Activated naive CD4-positive, alpha-beta T cell treated with anti-CD3 and anti-CD28 coated beads for 36 hours (primary cell): ENCODE data around the gene NT5C3A. TPM values are rescaled to one million over a fixed set of nuclear protein-coding genes. Genes with fewer than 3 reads are reported as not detected.

Source experiments
- CTCF ChIA-PET: fragments of 350-600 bp; sonication (Branson Sonifier 250); formaldehyde crosslinking; loops from one replicate; lab custom pipeline; 2021; ENCODE audit warnings: antibody characterized with exemption; lab: Charles Lee
- DNase-seq: peaks from one replicate; pipeline ENCODE4 v3.0.0-alpha.2; 2020
- H3K27ac Mint-ChIP-seq: one replicate; pipeline ENCODE4 v1.8.0; 2021; ENCODE audit warnings: mild to moderate bottlenecking, mixed read lengths
- H3K27me3 Mint-ChIP-seq: one replicate; pipeline ENCODE4 v1.8.0; 2021; ENCODE audit warnings: low read depth, mixed read lengths
- H3K36me3 Mint-ChIP-seq: one replicate; pipeline ENCODE4 v1.8.0; 2021; ENCODE audit warnings: low read depth, mixed read lengths
- H3K4me1 Mint-ChIP-seq: one replicate; pipeline ENCODE4 v1.8.0; 2021; ENCODE audit warnings: low read depth, mixed read lengths
- H3K4me3 Mint-ChIP-seq: one replicate; pipeline ENCODE4 v1.8.0; 2021; ENCODE audit warnings: mild to moderate bottlenecking, moderate library complexity, mixed read lengths
- H3K9me3 Mint-ChIP-seq: one replicate; pipeline ENCODE4 v1.8.0; 2021; ENCODE audit warnings: mixed read lengths
- intact Hi-C: fragments of 100-400 bp; cut with micrococcal nuclease; formaldehyde crosslinking; loops from one replicate; pipeline ENCODE4 v1.15.1; 2023
- total RNA-seq, 2 experiments: library from RNA; stranded (reverse); gene quantifications; one replicate each; pipeline ENCODE4 v1.2.3, GENCODE V29; 2021

Gene NT5C3A
- total RNA-seq, 2 experiments from 2014 or later = 39.5 to 40.9 TPM

- H3K27ac Mint-ChIP-seq = no peak overlapping the region
- H3K36me3 Mint-ChIP-seq = peaks cover 2% of the 10 kb centered on the region
- intact Hi-C loops = loop anchor here (1.0 to 5.0 kb wide), 7 partner anchors 11 to 358 kb away; partner anchors contain the start of gene RP9
- H3K27me3 Mint-ChIP-seq = no peaks in the 10 kb centered on the region
- DNase-seq = peak; percentile 38
- H3K4me1 Mint-ChIP-seq = peaks cover 54% of the 10 kb centered on the region
- no peak overlapping the region for H3K4me3 Mint-ChIP-seq
- CTCF ChIA-PET = no interaction called here
- H3K9me3 Mint-ChIP-seq = no peaks in the 10 kb centered on the region
Measured at GRCh38 chr7:33050535-33051318, 11.8 kb downstream of the NT5C3A start.

- intact Hi-C loops = no loop called here
- no peaks in the 10 kb centered on the region for H3K9me3 Mint-ChIP-seq
- CTCF ChIA-PET = interaction anchor here (0.7 to 2.5 kb wide), 6 partner anchors 8 to 202 kb away, joined by 3 to 11 read pairs (median 4); partner anchors contain the start of gene RP9
- DNase-seq = no peak
- H3K4me1 Mint-ChIP-seq = peaks cover 48% of the 10 kb centered on the region
- no peak overlapping the region for H3K4me3 Mint-ChIP-seq
- no peaks in the 10 kb centered on the region for H3K27me3 Mint-ChIP-seq
- H3K27ac Mint-ChIP-seq = no peak overlapping the region
- H3K36me3 Mint-ChIP-seq = peaks cover 2% of the 10 kb centered on the region
Measured at GRCh38 chr7:33048704-33049103, 13.9 kb downstream of the NT5C3A start.

GRCh38 chr7:33048257-33048656, 14.3 kb downstream of the NT5C3A start:
- Mint-ChIP-seq H3K9me3 (no peaks in the 10 kb centered on the region), H3K4me3 (no peak overlapping the region), H3K27me3 (no peaks in the 10 kb centered on the region), H3K36me3 (peaks cover 2% of the 10 kb centered on the region), H3K27ac (no peak overlapping the region), H3K4me1 (peaks cover 50% of the 10 kb centered on the region)
- CTCF ChIA-PET = interaction anchor here (0.9 to 2.5 kb wide), 4 partner anchors 22 to 202 kb away, joined by 4 to 11 read pairs (median 6); partner anchors contain the start of gene RP9
- DNase-seq = no peak
- intact Hi-C loops = no loop called here

- Mint-ChIP-seq H3K9me3 (no peaks in the 10 kb centered on the region), H3K4me3 (no peak overlapping the region), H3K27ac (peak overlapping the region; percentile 26), H3K27me3 (no peaks in the 10 kb centered on the region), H3K36me3 (peaks cover 2% of the 10 kb centered on the region), H3K4me1 (peaks cover 34% of the 10 kb centered on the region)
- CTCF ChIA-PET = interaction anchor here (0.7 kb wide), 1 partner anchor 1779 kb away, joined by 3 read pairs; no protein-coding TSS in a partner anchor
- DNase-seq = no peak
- intact Hi-C loops = loop anchor here (5.0 kb wide), 1 partner anchor 553 kb away; the partner anchor contains the start of gene LSM5
Measured at GRCh38 chr7:33044986-33045385, 17.6 kb downstream of the NT5C3A start.

- no peak for DNase-seq
- intact Hi-C loops = loop anchor here (5.0 kb wide), 1 partner anchor 552 kb away; the partner anchor contains the start of gene LSM5
- no peak overlapping the region for H3K4me3 Mint-ChIP-seq
- H3K36me3 Mint-ChIP-seq = peaks cover 2% of the 10 kb centered on the region
- H3K27ac Mint-ChIP-seq = no peak overlapping the region
- H3K9me3 Mint-ChIP-seq = no peaks in the 10 kb centered on the region
- CTCF ChIA-PET = interaction anchor here (0.7 kb wide), 1 partner anchor 1780 kb away, joined by 3 read pairs; no protein-coding TSS in a partner anchor
- H3K4me1 Mint-ChIP-seq = peaks cover 40% of the 10 kb centered on the region
- no peaks in the 10 kb centered on the region for H3K27me3 Mint-ChIP-seq
Measured at GRCh38 chr7:33044401-33044718, 18.2 kb downstream of the NT5C3A start.

- CTCF ChIA-PET = no interaction called here
- peaks cover 2% of the 10 kb centered on the region for H3K36me3 Mint-ChIP-seq
- no peak overlapping the region for H3K27ac Mint-ChIP-seq
- intact Hi-C loops = loop anchor here (5.0 kb wide), 1 partner anchor 551 kb away; the partner anchor contains the start of gene LSM5
- H3K27me3 Mint-ChIP-seq = no peaks in the 10 kb centered on the region
- DNase-seq = no peak
- no peak overlapping the region for H3K4me3 Mint-ChIP-seq
- H3K9me3 Mint-ChIP-seq = no peaks in the 10 kb centered on the region
- H3K4me1 Mint-ChIP-seq = peaks cover 41% of the 10 kb centered on the region
Measured at GRCh38 chr7:33043501-33044400, 18.8 kb downstream of the NT5C3A start.

- no peaks in the 10 kb centered on the region for H3K9me3 Mint-ChIP-seq
- peaks cover 2% of the 10 kb centered on the region for H3K36me3 Mint-ChIP-seq
- intact Hi-C loops = loop anchor here (1.0 to 5.0 kb wide), 3 partner anchors 12 to 550 kb away; partner anchors contain the start of gene LSM5
- H3K4me1 Mint-ChIP-seq = peaks cover 43% of the 10 kb centered on the region
- H3K4me3 Mint-ChIP-seq = no peak overlapping the region
- CTCF ChIA-PET = interaction anchor here (1.0 to 3.2 kb wide), 3 partner anchors 11 to 66 kb away, joined by 3 to 17 read pairs (median 4); partner anchors contain the start of gene RP9
- no peak for DNase-seq
- H3K27ac Mint-ChIP-seq = no peak overlapping the region
- H3K27me3 Mint-ChIP-seq = no peaks in the 10 kb centered on the region
Measured at GRCh38 chr7:33041631-33042428, 20.7 kb downstream of the NT5C3A start.

- H3K36me3 Mint-ChIP-seq = peaks cover 3% of the 10 kb centered on the region
- peak; percentile 84 for DNase-seq
- H3K9me3 Mint-ChIP-seq = no peaks in the 10 kb centered on the region
- H3K27ac Mint-ChIP-seq = peak overlapping the region; percentile 86
- H3K4me3 Mint-ChIP-seq = peak overlapping the region; percentile 69
- H3K27me3 Mint-ChIP-seq = no peaks in the 10 kb centered on the region
- H3K4me1 Mint-ChIP-seq = peaks cover 47% of the 10 kb centered on the region
- CTCF ChIA-PET = interaction anchor here (0.7 to 3.2 kb wide), 7 partner anchors 9 to 276 kb away, joined by 3 to 17 read pairs (median 4); partner anchors contain the start of gene RP9
- intact Hi-C loops = loop anchor here (1.0 to 5.0 kb wide), 8 partner anchors 13 to 549 kb away; partner anchors contain the start of genes BBS9, LSM5 and RP9
Measured at GRCh38 chr7:33040803-33041516, 21.6 kb downstream of the NT5C3A start.

- Mint-ChIP-seq H3K36me3 (peaks cover 2% of the 10 kb centered on the region), H3K27me3 (no peaks in the 10 kb centered on the region), H3K9me3 (no peaks in the 10 kb centered on the region), H3K4me3 (peak overlapping the region; percentile 75), H3K4me1 (peaks cover 50% of the 10 kb centered on the region), H3K27ac (peak overlapping the region; percentile 78)
- CTCF ChIA-PET = interaction anchor here (0.7 to 3.2 kb wide), 8 partner anchors 10 to 275 kb away, joined by 3 to 17 read pairs (median 4); partner anchors contain the start of genes NT5C3A and RP9
- DNase-seq = no peak
- intact Hi-C loops = loop anchor here (1.0 to 5.0 kb wide), 9 partner anchors 10 to 548 kb away; partner anchors contain the start of genes BBS9, LSM5 and RP9
Measured at GRCh38 chr7:33039903-33040292, 22.7 kb downstream of the NT5C3A start.

- DNase-seq = no peak
- Mint-ChIP-seq H3K27me3 (no peaks in the 10 kb centered on the region), H3K4me1 (peaks cover 50% of the 10 kb centered on the region), H3K4me3 (peak overlapping the region; percentile 75), H3K36me3 (peaks cover 5% of the 10 kb centered on the region), H3K27ac (peak overlapping the region; percentile 78), H3K9me3 (no peaks in the 10 kb centered on the region)
- intact Hi-C loops = loop anchor here (1.0 kb wide), 2 partner anchors 11 to 134 kb away; no protein-coding TSS in a partner anchor
- CTCF ChIA-PET = interaction anchor here (1.0 to 3.2 kb wide), 4 partner anchors 23 to 193 kb away, joined by 3 to 17 read pairs (median 8); partner anchors contain the start of genes NT5C3A and RP9
Measured at GRCh38 chr7:33039257-33039902, 23.2 kb downstream of the NT5C3A start.
